ENCODE measurements around the gene HTR2A.
"Not testable (repeated sequence)": the region's sequence is repeated elsewhere in the genome, so short reads cannot be mapped to it uniquely, and the experiment has no call there.

HTR2A gene

DNA sequence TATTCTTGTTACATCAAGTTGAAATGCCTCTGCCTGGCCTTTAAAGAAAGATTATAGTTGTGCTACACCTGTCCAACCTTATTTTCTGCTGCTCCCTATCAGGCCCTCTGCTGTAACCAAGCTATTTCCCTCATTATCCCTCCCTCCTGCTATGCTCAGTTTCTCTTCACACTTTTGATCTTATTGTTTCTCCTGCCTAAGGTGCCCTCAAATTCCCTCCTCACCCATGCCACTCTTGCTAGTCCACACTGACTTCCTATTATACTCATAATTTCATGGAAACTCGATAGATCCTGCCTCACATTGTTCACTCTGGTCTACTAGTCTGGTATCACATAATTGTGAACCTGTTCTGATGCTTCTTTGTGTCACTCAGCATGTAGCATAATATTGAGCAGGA, 80.5 kb downstream of the HTR2A start:
- in situ Hi-C loops (cut with MboI; ENCODE audit: low sequenced_read_pairs), result no loop called here

DNA sequence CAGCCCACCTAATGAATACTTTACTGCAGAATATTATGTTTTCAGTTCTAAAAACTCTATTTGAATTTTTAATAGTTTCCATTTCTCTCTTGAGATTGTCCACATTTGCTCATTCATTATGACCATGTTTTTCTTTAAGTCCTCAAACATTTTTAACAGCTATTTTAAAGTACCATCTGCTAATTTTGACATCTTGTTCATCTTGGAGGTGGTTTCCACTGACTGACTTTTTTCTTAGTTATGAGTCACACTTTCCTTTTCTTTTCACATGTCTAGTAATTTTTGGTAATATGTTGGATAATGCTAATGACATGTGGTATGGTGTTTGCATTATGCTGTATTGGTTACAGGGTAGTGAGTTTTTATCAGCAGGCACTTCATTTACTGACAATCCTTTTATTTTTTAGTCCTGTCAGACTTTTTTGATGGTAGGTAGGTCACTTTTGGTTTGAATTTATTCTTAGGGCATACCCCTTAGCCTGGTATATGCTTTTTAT, 84.5 kb downstream of the HTR2A start:
- in situ Hi-C loops (cut with MboI; ENCODE audit: low sequenced_read_pairs), result no loop called here

DNA sequence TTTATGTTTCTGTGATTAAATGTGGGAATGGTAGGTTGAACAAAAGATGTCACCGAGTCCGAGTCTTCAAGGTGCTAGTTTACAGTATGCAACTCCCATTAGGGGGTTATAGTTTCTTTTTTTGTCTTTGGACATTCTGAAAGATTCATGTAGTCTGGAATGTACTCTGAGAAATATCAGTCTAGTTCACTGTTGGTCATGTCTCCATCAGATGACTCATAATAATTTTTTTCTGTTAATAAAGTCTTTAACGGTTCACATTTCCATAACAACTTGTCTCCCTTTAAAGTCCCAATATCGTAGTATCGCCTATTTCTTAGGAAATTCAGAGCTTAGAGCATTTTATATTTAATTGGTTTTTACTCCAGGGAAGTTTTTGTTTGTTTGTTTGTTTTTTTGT, 86.4 kb downstream of the HTR2A start:
- in situ Hi-C loops (cut with MboI; ENCODE audit: low sequenced_read_pairs), result no loop called here

DNA sequence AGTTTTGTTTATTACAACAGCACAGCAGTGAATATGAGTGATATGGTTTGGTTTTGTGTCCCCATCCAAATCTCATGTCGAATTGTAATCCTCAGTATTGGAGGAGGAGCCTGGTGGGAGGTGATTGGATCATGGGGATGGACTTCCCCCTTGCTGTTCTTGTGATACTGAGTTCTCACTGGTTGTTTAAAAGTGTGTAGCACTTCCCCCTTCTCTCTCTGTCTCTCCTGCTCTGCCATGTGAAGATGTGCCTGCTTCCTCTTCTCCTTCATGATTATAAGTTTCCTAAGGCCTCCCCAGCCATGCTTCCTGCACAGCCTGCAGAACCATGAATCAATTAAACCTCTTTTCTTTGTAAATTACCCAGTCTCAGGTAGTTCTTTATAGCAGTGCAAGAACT, 91.9 kb downstream of the HTR2A start:
- in situ Hi-C loops (cut with MboI; ENCODE audit: low sequenced_read_pairs), result not testable (repeated sequence)

DNA sequence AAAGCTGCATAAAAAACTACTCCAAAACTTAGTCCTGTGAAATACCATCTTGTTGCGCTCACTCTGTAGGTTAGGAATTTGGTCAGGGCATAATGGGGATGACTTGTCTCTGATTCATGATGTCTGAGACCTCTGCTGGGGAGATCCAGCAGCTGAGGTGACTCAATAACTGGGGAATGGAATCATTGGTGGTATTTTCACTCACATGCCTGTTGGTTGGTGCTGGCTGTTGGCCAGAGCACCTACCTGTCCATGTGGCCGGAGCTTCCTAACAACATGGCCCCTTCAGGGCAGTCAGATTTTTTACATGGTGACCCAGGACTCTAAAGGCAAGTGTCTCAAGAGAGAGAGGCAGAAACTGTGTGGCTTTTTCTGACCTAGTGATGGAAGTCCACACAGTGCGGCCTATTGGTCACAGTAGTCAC, 92.5 kb downstream of the HTR2A start:
- in situ Hi-C loops (cut with MboI; ENCODE audit: low sequenced_read_pairs), result no loop called here

DNA sequence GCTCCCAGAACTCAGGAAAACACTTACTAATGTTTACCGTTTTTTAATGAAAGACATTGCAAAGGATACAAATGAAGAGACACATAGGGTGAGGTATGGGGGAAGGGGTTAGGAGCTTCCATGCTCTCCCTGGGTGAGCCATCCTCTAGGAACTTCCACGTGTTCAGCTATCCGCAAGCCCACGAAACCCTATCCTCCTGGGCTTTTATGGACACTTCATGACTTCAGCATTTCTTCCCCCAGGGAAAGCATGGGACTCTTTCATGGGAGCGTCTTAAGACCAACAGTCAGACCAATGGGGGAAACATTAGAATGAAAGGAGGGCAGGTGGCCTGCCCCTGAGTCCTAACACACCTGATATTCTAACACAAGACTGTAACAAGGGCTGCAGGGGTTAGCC, 93.3 kb downstream of the HTR2A start:
- in situ Hi-C loops (cut with MboI; ENCODE audit: low sequenced_read_pairs), result no loop called here

DNA sequence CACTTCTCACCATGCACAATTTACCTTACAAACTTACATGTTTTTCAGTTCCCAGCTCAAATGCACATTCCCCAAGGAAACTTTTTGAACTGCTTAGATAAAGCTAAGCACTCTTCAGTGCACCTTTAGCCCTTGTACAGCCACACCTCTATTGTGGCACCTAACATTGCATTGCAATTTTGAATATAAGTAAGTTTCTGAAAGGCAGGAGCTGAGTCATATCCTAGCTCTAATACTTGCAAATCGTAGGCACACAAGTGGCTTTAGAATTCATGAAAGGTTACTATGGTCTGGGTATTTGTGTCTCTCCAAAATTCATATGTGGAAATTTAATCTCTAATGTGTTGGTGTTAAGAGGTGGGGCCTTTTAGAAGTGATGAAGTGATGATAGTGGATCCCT, 95.0 kb downstream of the HTR2A start:
- in situ Hi-C loops (cut with MboI; ENCODE audit: low sequenced_read_pairs), result no loop called here

DNA sequence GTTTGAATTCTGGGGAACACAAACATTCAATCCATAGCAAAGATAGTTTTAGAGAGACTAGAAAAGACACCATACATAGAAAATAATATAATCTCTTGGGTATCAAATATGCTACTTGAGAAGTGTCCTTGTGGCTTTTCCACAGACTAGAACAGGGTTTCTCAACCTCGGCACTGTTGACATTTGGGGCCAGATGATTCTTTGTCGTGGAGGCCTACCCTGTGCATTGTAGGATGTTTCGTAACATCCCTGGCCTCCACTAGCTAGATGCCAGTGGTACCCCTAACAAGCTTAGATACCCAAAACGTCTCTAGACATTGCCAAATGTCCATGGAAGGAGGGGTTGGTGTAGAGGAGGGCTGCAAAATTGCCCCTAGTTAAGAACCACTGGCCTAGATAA, 97.7 kb downstream of the HTR2A start:
- in situ Hi-C loops (cut with MboI; ENCODE audit: low sequenced_read_pairs), result no loop called here

DNA sequence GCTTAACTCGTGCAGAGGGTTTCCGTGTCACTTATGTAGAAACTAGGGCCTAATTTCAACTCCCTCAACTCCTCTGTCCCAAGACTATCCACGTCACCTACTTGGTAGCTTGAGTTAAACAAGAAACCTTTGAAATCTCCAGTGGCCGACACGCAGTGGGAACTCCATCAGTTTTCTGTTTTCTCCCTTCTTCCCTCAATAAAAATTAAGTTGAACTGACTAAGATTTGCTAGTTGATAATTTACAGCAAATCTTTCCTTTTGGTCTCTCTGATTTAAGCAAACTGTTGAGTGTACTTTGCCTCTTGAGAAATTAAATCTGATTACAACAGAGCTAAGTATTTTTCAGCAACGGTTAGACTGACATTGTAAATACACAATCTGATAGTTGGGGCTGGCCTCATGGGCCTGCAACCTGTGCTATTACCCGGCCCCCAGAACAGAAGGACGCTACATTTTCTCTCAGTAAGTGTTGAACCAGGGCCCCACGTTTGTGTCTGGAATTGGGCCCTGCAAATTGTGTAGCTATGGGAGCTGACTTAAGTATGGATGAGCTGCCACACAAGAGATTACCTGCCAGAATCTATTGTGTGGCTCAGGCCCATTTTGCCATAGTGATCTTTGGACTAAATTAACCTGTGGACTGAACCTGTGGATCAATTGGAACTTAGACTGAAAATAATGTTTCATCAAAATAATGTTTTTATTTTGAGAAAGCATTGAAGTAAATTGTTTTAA, 99.2 kb downstream of the HTR2A start:
- in situ Hi-C loops (cut with MboI; ENCODE audit: low sequenced_read_pairs), result no loop called here

DNA sequence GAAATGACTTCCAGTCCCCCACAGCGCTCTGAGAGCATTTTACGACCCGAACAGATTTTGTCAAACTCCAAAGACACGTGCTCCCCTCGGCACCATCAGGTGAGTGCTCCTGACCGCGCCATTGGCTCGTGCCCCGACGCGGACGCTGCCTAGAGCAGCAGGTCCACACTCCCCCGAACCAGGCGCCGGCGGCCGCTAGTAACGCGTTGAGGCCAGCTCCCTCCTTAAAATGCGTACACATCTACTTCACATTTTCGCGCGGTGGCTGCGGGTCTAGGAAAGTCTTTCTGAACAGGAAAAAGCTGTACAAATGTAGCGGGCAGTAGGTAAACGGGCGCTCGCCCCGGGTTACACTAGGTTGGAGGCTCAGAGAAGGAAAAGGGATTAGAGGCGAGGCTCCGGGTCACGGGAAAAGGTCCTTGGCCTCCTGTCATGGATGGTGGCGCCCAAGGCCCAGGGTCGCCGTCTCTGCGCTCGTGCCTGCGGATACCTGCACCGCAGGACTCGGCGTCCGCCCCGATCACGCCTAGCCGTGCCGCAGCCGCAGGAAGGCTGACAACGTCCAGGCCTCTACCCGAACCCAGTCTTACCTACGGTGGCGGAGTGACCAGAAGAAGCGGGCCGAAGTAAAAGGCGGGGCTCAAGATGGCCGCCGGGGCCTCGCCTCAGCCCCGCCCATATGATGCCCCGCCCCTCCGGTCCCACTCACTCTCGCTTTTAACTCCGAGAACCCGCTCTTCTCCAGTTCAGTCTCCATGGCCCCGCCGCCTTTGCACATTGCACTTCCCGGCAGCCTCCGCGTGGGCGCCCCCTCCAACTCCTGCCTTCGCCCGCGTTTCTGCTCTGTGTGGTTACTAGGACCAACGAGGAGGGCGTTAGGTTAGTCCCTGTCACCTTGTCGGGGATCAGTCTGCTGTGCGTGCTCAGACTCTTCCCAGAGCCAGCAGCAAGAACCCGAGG, 100.1 kb downstream of the HTR2A start, which contains the start of gene ESD:
Gene ESD, minus strand, starts transcription at position 647 of the 960 bp plus-strand sequence. CDS start 5,748 bp downstream, outside the sequence.
- in situ Hi-C loops (cut with MboI; ENCODE audit: low sequenced_read_pairs), result no loop called here

DNA sequence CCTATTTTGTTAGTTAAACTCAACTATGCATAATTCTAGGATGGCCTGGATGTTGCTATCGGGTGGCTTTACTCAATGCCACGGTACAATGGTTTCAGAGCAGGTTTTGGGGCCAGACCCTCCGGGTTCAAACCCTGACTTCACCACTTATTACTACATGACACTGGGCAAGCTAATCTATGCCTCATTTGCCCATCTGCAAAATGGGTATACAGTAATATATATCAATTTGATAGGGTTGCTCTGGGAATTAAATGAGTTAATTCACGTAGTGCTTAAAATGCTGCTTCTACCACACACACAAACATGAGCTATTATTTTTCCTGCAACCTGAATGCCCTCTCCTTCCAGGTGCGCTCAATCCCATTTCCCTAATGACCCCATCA, 100.7 kb downstream of the HTR2A start:
- in situ Hi-C loops (cut with MboI; ENCODE audit: low sequenced_read_pairs), result no loop called here

DNA sequence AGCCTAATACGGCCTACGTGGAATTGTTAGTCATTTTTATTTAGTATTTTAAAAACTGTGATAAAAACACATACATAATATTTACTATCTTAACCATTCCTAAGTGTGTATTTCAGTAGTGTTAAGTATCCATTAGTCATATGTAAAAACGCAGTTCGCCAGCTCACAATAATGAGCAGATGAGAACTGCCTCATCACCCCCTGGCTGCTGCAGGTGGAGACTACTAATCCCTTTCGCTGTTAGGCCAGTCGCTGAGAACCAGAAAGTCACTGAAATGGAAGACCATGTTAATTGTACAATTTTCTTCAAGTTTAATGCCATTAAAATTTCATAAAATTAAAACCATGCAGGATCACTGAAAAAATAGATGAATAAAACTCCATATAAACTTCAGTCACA, 101.5 kb downstream of the HTR2A start:
- in situ Hi-C loops (cut with MboI; ENCODE audit: low sequenced_read_pairs), result no loop called here

DNA sequence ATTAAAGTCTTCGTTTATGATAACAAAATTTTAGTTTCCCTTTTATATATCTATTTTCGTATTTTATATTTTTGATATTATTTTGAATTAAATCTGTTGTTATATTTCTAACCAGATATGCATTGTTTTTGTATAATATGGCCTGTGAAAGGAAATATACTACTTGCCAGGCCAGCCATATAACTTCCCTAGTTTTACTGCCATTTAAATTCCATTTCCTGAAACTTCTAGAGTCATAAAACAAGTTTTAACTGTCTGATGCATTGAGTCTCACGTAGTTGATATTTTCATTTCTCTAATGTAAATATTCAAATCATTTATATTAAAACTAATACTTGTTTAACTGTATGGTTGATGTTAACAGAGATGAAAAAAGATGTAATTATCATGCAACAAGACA, 113.3 kb downstream of the HTR2A start:
- in situ Hi-C loops (cut with MboI; ENCODE audit: low sequenced_read_pairs), result no loop called here

DNA sequence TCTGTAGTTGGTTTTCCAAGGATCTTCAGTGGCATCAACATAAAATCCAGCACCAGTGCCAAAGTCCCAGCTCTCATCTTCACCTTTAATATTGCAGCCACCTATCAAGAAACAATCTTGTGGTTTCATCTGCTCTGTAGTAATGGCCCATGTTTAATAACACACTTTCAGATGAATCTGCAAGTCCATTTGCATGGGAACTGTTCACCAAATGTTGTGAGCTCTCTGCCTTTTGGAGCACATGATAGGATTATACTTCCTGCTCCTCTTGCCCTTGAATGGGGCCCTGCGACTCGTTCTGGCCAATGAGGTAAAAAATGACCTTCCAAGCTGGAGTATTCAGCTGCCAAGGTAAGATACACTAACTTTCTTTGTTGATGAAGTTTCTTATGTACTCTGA, 114.2 kb downstream of the HTR2A start:
- in situ Hi-C loops (cut with MboI; ENCODE audit: low sequenced_read_pairs), result no loop called here

DNA sequence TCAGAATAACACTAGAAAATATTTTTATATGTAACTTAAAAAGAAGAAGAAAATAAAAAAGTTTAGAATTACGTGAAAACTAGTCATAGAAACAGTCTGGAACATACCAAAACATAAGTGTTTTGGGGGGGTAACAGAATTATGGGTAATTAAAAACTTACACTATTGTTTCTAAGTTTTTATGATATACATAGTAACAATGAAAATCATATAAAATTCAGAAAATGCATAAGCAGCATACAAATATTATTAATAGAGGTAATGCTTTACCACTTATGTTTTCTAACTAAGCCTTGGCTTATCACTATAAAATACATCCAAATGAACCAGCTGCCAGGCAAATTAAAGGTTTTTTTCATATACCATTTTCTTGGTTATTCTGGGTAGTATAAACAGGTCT, 114.8 kb downstream of the HTR2A start:
- in situ Hi-C loops (cut with MboI; ENCODE audit: low sequenced_read_pairs), result no loop called here
